G401.6 (cell line): ENCODE results near the gene PROSER3.

ENCODE experiments used
- FAIRE-seq: peaks from 2 replicates; lab custom pipeline; 2012; peaks lifted over from hg19 to GRCh38; lab: Jason Lieb, UNC

The PROSER3 gene

GRCh38 chr19:35777961-35778360 lies 20.0 kb downstream of the PROSER3 start:
- FAIRE-seq, result no peak

- no peak for FAIRE-seq
These were observed 21.1 kb downstream of the PROSER3 start for GRCh38 chr19:35779033-35779432.

- no peak for FAIRE-seq
These were observed 22.1 kb downstream of the PROSER3 start for GRCh38 chr19:35780058-35780457.

- no peak for FAIRE-seq
These were observed 22.7 kb downstream of the PROSER3 start for GRCh38 chr19:35780717-35781116.

- no peak for FAIRE-seq
These were observed 23.7 kb downstream of the PROSER3 start for GRCh38 chr19:35781650-35782049.

- no peak for FAIRE-seq
These were observed 24.6 kb downstream of the PROSER3 start for GRCh38 chr19:35782589-35782988.

- FAIRE-seq, result no peak
These were observed 25.8 kb downstream of the PROSER3 start for GRCh38 chr19:35783469-35784434.

GRCh38 chr19:35784503-35785338 lies 26.7 kb downstream of the PROSER3 start:
- FAIRE-seq, result no peak

- no peak for FAIRE-seq
These were observed 27.3 kb downstream of the PROSER3 start for GRCh38 chr19:35785339-35785627.

GRCh38 chr19:35786299-35787160 lies 28.6 kb downstream of the PROSER3 start:
- FAIRE-seq, result no peak

- FAIRE-seq, result no peak
These were observed 29.3 kb downstream of the PROSER3 start for GRCh38 chr19:35787227-35787799.

GRCh38 chr19:35788205-35788960 lies 30.4 kb downstream of the PROSER3 start:
- FAIRE-seq, result no peak

GRCh38 chr19:35789195-35789977 lies 31.4 kb downstream of the PROSER3 start:
- FAIRE-seq, result no peak

GRCh38 chr19:35789978-35790944 lies 32.3 kb downstream of the PROSER3 start:
- no peak for FAIRE-seq

GRCh38 chr19:35790981-35791813 lies 33.2 kb downstream of the PROSER3 start:
- no peak for FAIRE-seq

- FAIRE-seq, result no peak
These were observed 33.9 kb downstream of the PROSER3 start for GRCh38 chr19:35791814-35792279.

GRCh38 chr19:35792312-35792711 lies 34.3 kb downstream of the PROSER3 start:
- no peak for FAIRE-seq

GRCh38 chr19:35792888-35793287 lies 34.9 kb downstream of the PROSER3 start:
- no peak for FAIRE-seq
